Measurements from ENCODE around the gene SOCS1. TPM values are rescaled to one million over a fixed set of nuclear protein-coding genes. Genes with fewer than 3 reads are reported as not detected.

The SOCS1 gene
- total and polyA plus RNA-seq, 9 of the 15 experiments (the other 6 are each of a cell fraction or from before 2014, with no cell fraction given): 0.04 to 7.5 (median 2.3) TPM

- TF ChIP-seq ESRRB (CRISPR knock-in tag; IDR thresholded peaks at IDR 0.05; ENCODE audit: borderline replicate concordance): no peak
- TF ChIP-seq HLTF (IDR thresholded peaks at IDR 0.05): no peak
- no peak for TF ChIP-seq SMARCB1 (IDR thresholded peaks at IDR 0.05; ENCODE audit: insufficient read length, low read depth)
- TF ChIP-seq CTBP1 (IDR thresholded peaks at IDR 0.05; ENCODE audit: borderline replicate concordance): peak; percentile 65; the same call in 1 of the 2 replicates
- peak; percentile 90 for TF ChIP-seq NR2C2 (CRISPR knock-in tag; IDR thresholded peaks at IDR 0.05)
- no peak for TF ChIP-seq NR2C2 (tag; IDR thresholded peaks at IDR 0.05)
- no peak for TF ChIP-seq ZNF217 (CRISPR knock-in tag; IDR thresholded peaks at IDR 0.05)
- TF ChIP-seq MAX (CRISPR knock-in tag; IDR thresholded peaks at IDR 0.05): peak; percentile 100
- TF ChIP-seq MEF2A (IDR thresholded peaks at IDR 0.05; ENCODE audit: control insufficient read depth, low read depth, low read length): no peak
- TF ChIP-seq PCBP1 (IDR thresholded peaks at IDR 0.05; ENCODE audit: low read depth, low read length, poor library complexity, severe bottlenecking): peak; percentile 72
- 0 out of 2 replicates have a peak, but pooled peaks have one; percentile 60 for TF ChIP-seq ZBTB9 (CRISPR knock-in tag; IDR thresholded peaks at IDR 0.05)
- TF ChIP-seq ZZZ3 (IDR thresholded peaks at IDR 0.05): no peak
- TF ChIP-seq SNAPC5 (CRISPR knock-in tag; IDR thresholded peaks at IDR 0.05): no peak
- no peak for TF ChIP-seq CSDE1 (IDR thresholded peaks at IDR 0.05)
- no peak for TF ChIP-seq STAT6 (CRISPR knock-in tag; IDR thresholded peaks at IDR 0.05)
- TF ChIP-seq BCOR (IDR thresholded peaks at IDR 0.05): peak; percentile 52
- no peak for TF ChIP-seq BRF2 (IDR thresholded peaks at IDR 0.05; ENCODE audit: borderline replicate concordance, insufficient read depth, insufficient read length)
- no peak for TF ChIP-seq ZFP36 (IDR thresholded peaks at IDR 0.05; ENCODE audit: low read depth, low read length, partially characterized antibody)
- TF ChIP-seq MCM5 (IDR thresholded peaks at IDR 0.05; ENCODE audit: low read depth): no peak
- TF ChIP-seq TRIM28 (IDR thresholded peaks at IDR 0.05): no peak
- no peak for TF ChIP-seq SUPT5H (IDR thresholded peaks at IDR 0.05)
- TF ChIP-seq ZNF263 (CRISPR knock-in tag; IDR thresholded peaks at IDR 0.05; ENCODE audit: borderline replicate concordance): peak; percentile 98
- TF ChIP-seq BRD4 (IDR thresholded peaks at IDR 0.05): no peak
- no peak for TF ChIP-seq CREBBP (IDR thresholded peaks at IDR 0.05; ENCODE audit: low read depth, low read length)
These were observed 879 bp downstream of the SOCS1 start (continued) for GRCh38 chr16:11254913-11255736.

All from K562 (cell line).